ENCODE measurements around the gene OR10A6. TPM values are rescaled to one million over a fixed set of nuclear protein-coding genes. Genes with fewer than 3 reads are reported as not detected.

Gene OR10A6
- total and polyA plus RNA-seq, 9 of the 15 experiments (the other 6 are each of a cell fraction or from before 2014, with no cell fraction given), result not detected

GRCh38 chr11:7964873-7965272 is 33.8 kb upstream of the OR10A6 start:
- H3K4me2 ChIP-seq (ENCODE audit: insufficient read depth, low read length), result no peak overlapping the region
- intact Hi-C loops (cut with micrococcal nuclease), result no loop called here
- FAIRE-seq, result no peak
- TF ChIP-seq SMARCB1 (IDR thresholded peaks at IDR 0.05; ENCODE audit: insufficient read length, low read depth) (no peak), SIN3A (IDR thresholded peaks at IDR 0.05; ENCODE audit: borderline replicate concordance in 2 of 2, control insufficient read depth in 1 of 2, low read depth in 2 of 2, low read length in 2 of 2) (no peak), LARP7 (IDR thresholded peaks at IDR 0.05) (no peak), FIP1L1 (IDR thresholded peaks at IDR 0.05; ENCODE audit: low read depth, low read length, poor library complexity, severe bottlenecking) (no peak), ZNF133 (CRISPR knock-in tag; IDR thresholded peaks at IDR 0.05) (no peak), MNT (conservative IDR thresholded peaks at IDR 0.05) (no peak), PHF20 (IDR thresholded peaks at IDR 0.05; ENCODE audit: partially characterized antibody) (no peak), ZNF311 (CRISPR knock-in tag; IDR thresholded peaks at IDR 0.05) (no peak), NR3C1 (CRISPR knock-in tag; IDR thresholded peaks at IDR 0.05) (no peak), ARID2 (IDR thresholded peaks at IDR 0.05) (no peak), FOS (IDR thresholded peaks at IDR 0.05; ENCODE audit: extremely low read depth, insufficient read length) (no peak), KLF16 (IDR thresholded peaks at IDR 0.05) (no peak), ZNF134 (CRISPR knock-in tag; conservative IDR thresholded peaks at IDR 0.05) (no peak)
- no peaks in the 10 kb centered on the region for H3K9me3 ChIP-seq (replicated peaks; ENCODE audit: control insufficient read depth, insufficient read depth, low read depth, low read length)
- H3K79me2 ChIP-seq (ENCODE audit: control insufficient read depth, insufficient read depth, low read length), result no peaks in the 10 kb centered on the region
- H3K4me3 ChIP-seq, result no peak overlapping the region
- BruUV-seq (replicated peaks), result no TSS peak
- H3K4me1 ChIP-seq (replicated peaks in 1 of 2; ENCODE audit: control insufficient read depth in 2 of 2, insufficient read depth in 2 of 2, low read length in 2 of 2), result peaks cover 0 to 3% of the 10 kb centered on the region in 2 experiments; a peak in 1 of 5 replicates
- H3K27me3 ChIP-seq (ENCODE audit: control insufficient read depth in 2 of 2, insufficient read depth in 2 of 2, low read length in 2 of 2), result peaks cover 6 to 16% of the 10 kb centered on the region in 2 experiments; a peak in 4 of 5 replicates
- no peaks in the 10 kb centered on the region for H3K9me1 ChIP-seq (ENCODE audit: control insufficient read depth, insufficient read depth, low read length)
- H4K20me1 ChIP-seq (replicated peaks; ENCODE audit: control insufficient read depth, insufficient read depth, low read length), result no peaks in the 10 kb centered on the region
- DNase-seq (ENCODE audit: extremely low read depth in 1 of 4, low spot score in 3 of 4), result no peak
- H2AFZ ChIP-seq (ENCODE audit: low read depth, low read length), result no peak overlapping the region
- no peak overlapping the region for H3K9ac ChIP-seq (ENCODE audit: insufficient read depth in 1 of 2, low read depth in 2 of 2, low read length in 2 of 2)
- POLR2A ChIA-PET, result interaction anchor here (0.7 kb wide), 1 partner anchor 173 kb away, joined by 3 read pairs; no protein-coding TSS in a partner anchor
- no peak overlapping the region for H3K27ac ChIP-seq (ENCODE audit: extremely low read depth, low read depth, low read length)
- CTCF ChIA-PET (ENCODE audit: low intra/inter-chr PET ratio), result no interaction called here
- no peaks in the 10 kb centered on the region for H3K36me3 ChIP-seq (ENCODE audit: control insufficient read depth, insufficient read depth, low read length)
- in situ Hi-C loops (cut with MboI), result no loop called here
- ATAC-seq, result no peak

All from K562 (cell line).